HCT116 (cell line): ENCODE data around the gene CACNA1F. TPM values are rescaled to one million over a fixed set of nuclear protein-coding genes. Genes with fewer than 3 reads are reported as not detected.

Experiments used
- ATAC-seq: fragments of 200-7000 bp; cut with Tn5 transposase; 2 replicates; pipeline ENCODE4 v1.9.1; 2020; ENCODE audit warnings: mild to moderate bottlenecking, moderate library complexity
- BruUV-seq: library from RNA; stranded (reverse); fragments of 400-500 nt; replicated peaks from 2 replicates; lab custom pipeline; 2021; lab: Mats Ljungman, UMichigan
- CTCF ChIA-PET: fragments of 300-600 bp; sonication (Branson Sonifier 250); formaldehyde crosslinking; loops from one replicate; lab custom pipeline; 2021; ENCODE audit warnings: antibody characterized with exemption; lab: Charles Lee
- POLR2A ChIA-PET: fragments of 300-600, 350-600 bp; sonication (Branson Sonifier 250); formaldehyde crosslinking; loops from one replicate; lab custom pipeline; 2021; ENCODE audit warnings: antibody characterized with exemption; lab: Charles Lee
- RAD21 ChIA-PET, 2 experiments: fragments of 300-600 bp; sonication (Branson Sonifier 250); formaldehyde crosslinking; loops; one replicate each; lab custom pipeline; 2023; ENCODE audit warnings: low total read pairs in 2 of 2; ENCODE audit not compliant: uncharacterized antibody in 2 of 2, unreplicated experiment in 2 of 2, low non-redundant PET in 1 of 2; lab: Charles Lee
- DNase-seq: peaks from one replicate; pipeline ENCODE4 v3.0.0-alpha.2; 2010; ENCODE audit warnings: low read depth, low spot score
- H2AFZ ChIP-seq: fragments of 200-600 bp; shearing (Covaris generic), sonication (generic); 2 replicates; pipeline ENCODE4 v1.6.1; 2017; ENCODE audit warnings: low read depth, mixed run types, mixed read lengths, antibody characterized with exemption, low read length; ENCODE audit not compliant: poor library complexity, severe bottlenecking
- H3K27ac ChIP-seq: 2 replicates; pipeline ENCODE4 v1.5.1; 2012; ENCODE audit warnings: low read depth, low read length
- H3K27me3 ChIP-seq: fragments of 200-600 bp; sonication (generic); 2 replicates; pipeline ENCODE4 v1.6.1; 2016; ENCODE audit warnings: mixed run types, low read length, mixed read lengths; ENCODE audit not compliant: insufficient read depth
- H3K36me3 ChIP-seq, 2 experiments: fragments of 200-500 bp in 1 of 2; fragments of 200-600 bp in 1 of 2; sonication (Bioruptor generic) in 1 of 2; sonication (generic) in 1 of 2; 2 replicates each; pipeline versions ENCODE4 v1.5.1 to v1.6.1; 2014 to 2016; ENCODE audit warnings: low read length in 2 of 2, inconsistent platforms in 1 of 2, mixed read lengths in 1 of 2, mixed run types in 1 of 2; ENCODE audit not compliant: insufficient read depth in 2 of 2, control insufficient read depth in 1 of 2
- H3K4me1 ChIP-seq, 2 experiments: fragments of 200-600 bp in 1 of 2; sonication (generic) in 1 of 2; 2 replicates each; pipeline versions ENCODE4 v1.5.1 to v1.6.1; 2012 to 2017; ENCODE audit warnings: low read length in 2 of 2, inconsistent platforms in 1 of 2, mild to moderate bottlenecking in 1 of 2, mixed read lengths in 1 of 2, mixed run types in 1 of 2, moderate library complexity in 1 of 2; ENCODE audit not compliant: insufficient read depth in 2 of 2, control insufficient read depth in 1 of 2
- H3K4me2 ChIP-seq: fragments of 200-600 bp; sonication (generic); 2 replicates; pipeline ENCODE4 v1.6.1; 2017; ENCODE audit warnings: mixed run types, low read length, mixed read lengths
- H3K4me3 ChIP-seq, 2 experiments: fragments of 200-600 bp in 1 of 2; sonication (generic) in 1 of 2; replicated peaks in 1 of 2; 2 replicates each; pipeline ENCODE4 v1.5.1; 2011 to 2016; ENCODE audit warnings: low read length in 2 of 2, control low read depth in 1 of 2, low read depth in 1 of 2, mild to moderate bottlenecking in 1 of 2, mixed read lengths in 1 of 2, mixed run types in 1 of 2
- H3K79me2 ChIP-seq: fragments of 200-600 bp; sonication (generic); 2 replicates; pipeline ENCODE4 v1.6.1; 2017; ENCODE audit warnings: mild to moderate bottlenecking, mixed run types, low read length, moderate library complexity, mixed read lengths; ENCODE audit not compliant: insufficient read depth
- H3K9ac ChIP-seq: fragments of 200-600 bp; sonication (generic); 2 replicates; pipeline ENCODE4 v1.6.1; 2016; ENCODE audit warnings: low read length, mixed read lengths
- H3K9me2 ChIP-seq: fragments of 200-600 bp; sonication (generic), shearing (Covaris generic); 2 replicates; pipeline ENCODE4 v1.6.1; 2017; ENCODE audit warnings: mixed run types, mild to moderate bottlenecking, moderate library complexity; ENCODE audit not compliant: insufficient read depth
- H3K9me3 ChIP-seq, 2 experiments: fragments of 200-500 bp in 1 of 2; fragments of 200-600 bp in 1 of 2; sonication (Bioruptor generic) in 1 of 2; sonication (generic) in 1 of 2; 2 replicates each; pipeline ENCODE4 v1.6.1; 2014 to 2017; ENCODE audit warnings: low read length in 2 of 2, mixed read lengths in 2 of 2, inconsistent platforms in 1 of 2, low read depth in 1 of 2, mild to moderate bottlenecking in 1 of 2, mixed run types in 1 of 2, moderate library complexity in 1 of 2; ENCODE audit not compliant: control insufficient read depth in 1 of 2, insufficient read depth in 1 of 2
- H4K20me1 ChIP-seq: fragments of 200-600 bp; sonication (generic), shearing (Covaris generic); 2 replicates; pipeline ENCODE4 v1.6.1; 2017; ENCODE audit warnings: mixed run types, mild to moderate bottlenecking, moderate library complexity; ENCODE audit not compliant: insufficient read depth
- FOSL1 ChIP-seq: IDR thresholded peaks from 2 replicates; pipeline ENCODE4 v1.6.1; 2012; ENCODE audit warnings: low read depth
- JUND ChIP-seq: IDR thresholded peaks from 2 replicates; pipeline ENCODE4 v1.6.1; 2012
- POLR2A ChIP-seq: IDR thresholded peaks from 2 replicates; pipeline ENCODE4 v1.7.0; 2011; ENCODE audit warnings: borderline replicate concordance; ENCODE audit not compliant: insufficient read depth, insufficient read length; ENCODE audit errors: extremely low read depth
- POLR2AphosphoS5 ChIP-seq: IDR thresholded peaks from 2 replicates; pipeline ENCODE4 v1.6.1; 2011; ENCODE audit warnings: mild to moderate bottlenecking, low read depth, low read length, moderate library complexity
- SIN3A ChIP-seq: IDR thresholded peaks from 2 replicates; pipeline ENCODE4 v1.6.1; 2012; ENCODE audit warnings: low read depth
- TCF7L2 ChIP-seq: IDR thresholded peaks from 2 replicates; pipeline ENCODE4 v1.7.0; 2011; ENCODE audit warnings: borderline replicate concordance, inconsistent platforms; ENCODE audit not compliant: insufficient read depth, insufficient read length; ENCODE audit errors: extremely low read depth
- YY1 ChIP-seq: IDR thresholded peaks from 2 replicates; pipeline ENCODE4 v1.6.1; 2011; ENCODE audit warnings: low read length, low read depth, moderate library complexity, mild to moderate bottlenecking; ENCODE audit not compliant: insufficient replicate concordance; ENCODE audit errors: extremely low read depth
- ZFX ChIP-seq: fragments of 450-650 bp; IDR thresholded peaks from 2 replicates; pipeline ENCODE4 v1.6.1; 2017
- ZNF274 ChIP-seq: fragments of 200-500 bp; sonication (Bioruptor generic); IDR thresholded peaks from 2 replicates; pipeline ENCODE4 v1.6.1; 2014; ENCODE audit warnings: mild to moderate bottlenecking, low read depth, low read length, inconsistent platforms
- intact Hi-C: fragments of 100-400 bp; cut with micrococcal nuclease; formaldehyde crosslinking; loops from 2 replicates; pipeline ENCODE4 v1.10.0; 2022
- total RNA-seq: library from RNA; stranded (reverse); gene quantifications from one replicate; pipeline ENCODE4 v1.2.1, GENCODE V29; 2021; ENCODE audit not compliant: unreplicated experiment
- TF ChIP-seq, protein P1 (sequence below): IDR thresholded peaks from 2 replicates; pipeline ENCODE4 v1.6.1; 2012; ENCODE audit warnings: low read depth
- TF ChIP-seq, protein P2 (sequence below), 3 experiments: fragments of 200-600 bp in 1 of 3; sonication (generic) in 1 of 3; IDR thresholded peaks in 2 of 3; conservative IDR thresholded peaks in 1 of 3; 2 replicates each; pipeline ENCODE4 v1.5.1; 2012 to 2017; ENCODE audit warnings: low read depth in 2 of 3, low read length in 2 of 3, antibody characterized with exemption in 1 of 3, borderline replicate concordance in 1 of 3, control low read depth in 1 of 3, mild to moderate bottlenecking in 1 of 3, mixed read lengths in 1 of 3, mixed run types in 1 of 3, moderate library complexity in 1 of 3; ENCODE audit not compliant: insufficient read depth in 1 of 3

The CACNA1F gene
- total RNA-seq, 1 experiment from 2014 or later, result not detected

DNA sequence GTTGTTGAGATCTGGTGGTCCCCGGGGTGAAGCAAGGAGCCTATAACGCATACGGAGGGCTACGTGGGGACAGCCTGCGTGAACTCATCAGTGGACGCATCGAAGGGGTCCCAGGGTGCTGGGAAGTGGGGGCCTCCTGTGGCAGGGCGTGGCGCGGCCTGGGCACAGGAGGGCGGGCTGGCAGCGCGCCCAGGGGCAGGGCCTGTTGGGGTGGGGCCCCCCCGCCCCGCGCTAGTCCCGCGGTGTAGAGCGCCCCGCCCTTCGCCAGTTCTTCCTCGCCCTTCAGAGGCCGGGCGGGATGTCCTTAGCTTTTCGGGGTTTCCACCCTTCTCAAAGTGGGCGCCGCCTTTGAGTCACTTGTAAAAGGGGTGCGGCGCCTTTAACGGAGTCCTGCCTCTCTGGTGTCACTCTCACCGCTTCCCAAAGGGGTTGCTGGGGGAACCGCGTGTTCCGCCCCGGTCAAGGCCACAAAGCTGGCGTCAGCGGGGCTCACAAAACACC is 60.8 kb downstream of the CACNA1F start:
- Histone ChIP-seq H4K20me1 (no peaks in the 10 kb centered on the region), H3K27me3 (no peaks in the 10 kb centered on the region), H3K27ac (peak overlapping the region; percentile 96), H3K36me3 (peaks cover 4% of the 10 kb centered on the region in 2 experiments; a peak in 3 of 4 replicates), H3K9ac (peak overlapping the region; percentile 90), H3K79me2 (peaks cover 34% of the 10 kb centered on the region), H3K9me2 (no peaks in the 10 kb centered on the region), H3K9me3 (no peaks in the 10 kb centered on the region), H2AFZ (no peak overlapping the region), H3K4me1 (peaks cover 11 to 52% of the 10 kb centered on the region in 2 experiments), H3K4me3 (peak overlapping the region; percentile 72 to 78), H3K4me2 (peak overlapping the region; percentile 86)
- BruUV-seq, result no TSS peak
- POLR2A ChIA-PET, result interaction anchor here (1.4 kb wide), 1 partner anchor 12 kb away, joined by 5 read pairs; no protein-coding TSS in a partner anchor
- intact Hi-C loops, result no loop called here
- RAD21 ChIA-PET, result no interaction called here
- peak; percentile 66 for ATAC-seq
- TF ChIP-seq ZFX (0 out of 2 replicates have a peak, but pooled peaks have one; percentile 19), TCF7L2 (peak; percentile 28), SIN3A (no peak), JUND (no peak), YY1 (no peak), POLR2AphosphoS5 (peak; percentile 37; the same call in 1 of the 2 replicates)
- CTCF ChIA-PET, result no interaction called here
- DNase-seq, result no peak

DNA sequence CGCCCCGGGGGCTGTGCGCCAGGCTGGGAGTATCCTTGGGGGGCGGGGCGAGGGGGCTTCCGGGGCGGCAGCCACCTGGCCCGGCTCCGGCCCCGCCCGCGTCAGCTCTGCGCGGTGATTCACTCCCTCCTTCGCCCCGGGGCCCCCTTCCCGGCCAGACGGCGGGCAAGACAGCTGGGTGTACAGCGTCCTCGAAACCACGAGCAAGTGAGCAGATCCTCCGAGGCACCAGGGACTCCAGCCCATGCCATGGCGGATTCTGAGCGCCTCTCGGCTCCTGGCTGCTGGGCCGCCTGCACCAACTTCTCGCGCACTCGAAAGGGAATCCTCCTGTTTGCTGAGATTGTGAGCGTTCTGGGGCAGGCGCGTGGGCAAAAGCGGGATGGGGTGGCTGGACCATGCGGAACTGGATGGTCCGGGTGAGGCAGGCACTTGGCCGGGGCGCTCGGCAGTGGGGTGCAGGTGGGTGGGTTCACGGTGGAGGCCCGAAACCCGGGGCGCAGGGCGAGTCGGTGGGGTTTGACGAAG is 61.3 kb downstream of the CACNA1F start, which contains the start of gene PLP2:
Gene PLP2 (plus strand): TSS at position 147 of the 528 bp plus-strand sequence. CDS start 103 bp downstream, at position 250.
- H4K20me1 ChIP-seq, result no peaks in the 10 kb centered on the region
- no peaks in the 10 kb centered on the region for H3K27me3 ChIP-seq
- H2AFZ ChIP-seq, result no peak within 1 kb of the TSS
- H3K9ac ChIP-seq, result peak within 1 kb of the TSS; percentile 90
- peaks cover 7 to 52% of the 10 kb centered on the region in 2 experiments for H3K4me1 ChIP-seq
- H3K79me2 ChIP-seq, result peaks cover 34% of the 10 kb centered on the region
- no peak for DNase-seq
- CTCF ChIA-PET, result interaction anchor here (0.6 kb wide), 1 partner anchor 19 kb away, joined by 3 read pairs; no protein-coding TSS in a partner anchor
- H3K9me3 ChIP-seq, result no peaks in the 10 kb centered on the region
- peak within 1 kb of the TSS; percentile 96 for H3K27ac ChIP-seq
- TF ChIP-seq JUND, result no peak
- TF ChIP-seq FOSL1, result no peak
- peak; percentile 40 for TF ChIP-seq POLR2A
- TF ChIP-seq, protein P1, sequence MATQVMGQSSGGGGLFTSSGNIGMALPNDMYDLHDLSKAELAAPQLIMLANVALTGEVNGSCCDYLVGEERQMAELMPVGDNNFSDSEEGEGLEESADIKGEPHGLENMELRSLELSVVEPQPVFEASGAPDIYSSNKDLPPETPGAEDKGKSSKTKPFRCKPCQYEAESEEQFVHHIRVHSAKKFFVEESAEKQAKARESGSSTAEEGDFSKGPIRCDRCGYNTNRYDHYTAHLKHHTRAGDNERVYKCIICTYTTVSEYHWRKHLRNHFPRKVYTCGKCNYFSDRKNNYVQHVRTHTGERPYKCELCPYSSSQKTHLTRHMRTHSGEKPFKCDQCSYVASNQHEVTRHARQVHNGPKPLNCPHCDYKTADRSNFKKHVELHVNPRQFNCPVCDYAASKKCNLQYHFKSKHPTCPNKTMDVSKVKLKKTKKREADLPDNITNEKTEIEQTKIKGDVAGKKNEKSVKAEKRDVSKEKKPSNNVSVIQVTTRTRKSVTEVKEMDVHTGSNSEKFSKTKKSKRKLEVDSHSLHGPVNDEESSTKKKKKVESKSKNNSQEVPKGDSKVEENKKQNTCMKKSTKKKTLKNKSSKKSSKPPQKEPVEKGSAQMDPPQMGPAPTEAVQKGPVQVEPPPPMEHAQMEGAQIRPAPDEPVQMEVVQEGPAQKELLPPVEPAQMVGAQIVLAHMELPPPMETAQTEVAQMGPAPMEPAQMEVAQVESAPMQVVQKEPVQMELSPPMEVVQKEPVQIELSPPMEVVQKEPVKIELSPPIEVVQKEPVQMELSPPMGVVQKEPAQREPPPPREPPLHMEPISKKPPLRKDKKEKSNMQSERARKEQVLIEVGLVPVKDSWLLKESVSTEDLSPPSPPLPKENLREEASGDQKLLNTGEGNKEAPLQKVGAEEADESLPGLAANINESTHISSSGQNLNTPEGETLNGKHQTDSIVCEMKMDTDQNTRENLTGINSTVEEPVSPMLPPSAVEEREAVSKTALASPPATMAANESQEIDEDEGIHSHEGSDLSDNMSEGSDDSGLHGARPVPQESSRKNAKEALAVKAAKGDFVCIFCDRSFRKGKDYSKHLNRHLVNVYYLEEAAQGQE, result no peak
- TF ChIP-seq TCF7L2, result no peak
- TF ChIP-seq, protein P2, sequence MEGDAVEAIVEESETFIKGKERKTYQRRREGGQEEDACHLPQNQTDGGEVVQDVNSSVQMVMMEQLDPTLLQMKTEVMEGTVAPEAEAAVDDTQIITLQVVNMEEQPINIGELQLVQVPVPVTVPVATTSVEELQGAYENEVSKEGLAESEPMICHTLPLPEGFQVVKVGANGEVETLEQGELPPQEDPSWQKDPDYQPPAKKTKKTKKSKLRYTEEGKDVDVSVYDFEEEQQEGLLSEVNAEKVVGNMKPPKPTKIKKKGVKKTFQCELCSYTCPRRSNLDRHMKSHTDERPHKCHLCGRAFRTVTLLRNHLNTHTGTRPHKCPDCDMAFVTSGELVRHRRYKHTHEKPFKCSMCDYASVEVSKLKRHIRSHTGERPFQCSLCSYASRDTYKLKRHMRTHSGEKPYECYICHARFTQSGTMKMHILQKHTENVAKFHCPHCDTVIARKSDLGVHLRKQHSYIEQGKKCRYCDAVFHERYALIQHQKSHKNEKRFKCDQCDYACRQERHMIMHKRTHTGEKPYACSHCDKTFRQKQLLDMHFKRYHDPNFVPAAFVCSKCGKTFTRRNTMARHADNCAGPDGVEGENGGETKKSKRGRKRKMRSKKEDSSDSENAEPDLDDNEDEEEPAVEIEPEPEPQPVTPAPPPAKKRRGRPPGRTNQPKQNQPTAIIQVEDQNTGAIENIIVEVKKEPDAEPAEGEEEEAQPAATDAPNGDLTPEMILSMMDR (IDR thresholded peaks at IDR 0.05 in 2 of 3, conservative IDR thresholded peaks at IDR 0.05 in 1 of 3; ENCODE audit: borderline replicate concordance in 1 of 3, insufficient read depth in 1 of 3, low read depth in 2 of 3, low read length in 2 of 3), result no peak
- peak; percentile 55; the same call in 1 of the 2 replicates for TF ChIP-seq POLR2AphosphoS5
- peak; percentile 29; the same call in 1 of the 2 replicates for TF ChIP-seq ZFX
- TF ChIP-seq ZNF274, result no peak
- TF ChIP-seq, all 23 proteins: peak for 3
- POLR2A ChIA-PET, result interaction anchor here (1.1 to 1.4 kb wide), 2 partner anchors 12 to 19 kb away, joined by 5 to 6 read pairs; no protein-coding TSS in a partner anchor
- BruUV-seq, result TSS peak; percentile 67
- H3K9me2 ChIP-seq, result no peaks in the 10 kb centered on the region
- H3K36me3 ChIP-seq, result peaks cover 4% of the 10 kb centered on the region in 2 experiments; a peak in 2 of 4 replicates
- RAD21 ChIA-PET, result no interaction called here
- H3K4me2 ChIP-seq, result peak within 1 kb of the TSS; percentile 86
- H3K4me3 ChIP-seq, result peak within 1 kb of the TSS; percentile 72 to 78
- ATAC-seq, result peak; percentile 58
- intact Hi-C loops, result no loop called here
